Measurements from ENCODE around the gene MRPS31.

DNA sequence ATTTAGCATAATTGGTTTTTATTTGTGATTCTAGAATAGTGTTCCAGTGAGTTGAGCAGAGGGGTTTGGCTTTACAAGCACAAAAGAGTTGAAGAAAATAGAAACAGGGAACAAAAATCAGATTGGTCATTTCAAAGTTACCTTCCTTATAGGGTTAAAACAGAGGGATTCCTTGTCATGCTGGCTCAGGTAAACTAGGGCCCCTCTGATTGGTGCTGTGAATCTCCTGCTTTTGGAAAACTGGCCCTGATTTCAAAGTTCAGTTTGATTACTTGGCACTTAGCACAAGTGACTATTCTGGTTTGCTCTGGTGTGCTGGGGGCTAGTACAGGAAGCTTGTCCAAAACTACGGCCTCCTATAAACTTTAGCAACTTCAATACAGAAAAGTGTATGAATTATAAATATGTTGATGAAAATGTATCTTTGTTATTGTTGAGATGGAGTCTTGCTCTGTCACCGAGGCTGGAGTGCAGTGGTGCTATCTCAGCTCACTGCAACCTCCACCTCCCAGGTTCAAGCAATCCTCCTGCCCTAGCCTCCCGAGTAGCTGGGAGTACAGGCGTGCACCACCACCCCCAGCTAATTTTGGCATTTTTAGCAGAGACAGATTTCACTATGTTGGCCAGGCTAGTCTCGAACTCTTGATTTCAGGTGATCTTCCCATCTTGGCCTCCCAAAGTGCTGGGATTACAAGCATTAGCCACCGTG lies 1.9 kb upstream of the MRPS31 start:
- TF ChIP-seq POLR2AphosphoS5 (IDR thresholded peaks at IDR 0.05; ENCODE audit: low read depth, low read length) (no peak), TAF1 (IDR thresholded peaks at IDR 0.05; ENCODE audit: borderline replicate concordance, insufficient read depth, low read length) (no peak)
- TF ChIP-seq, protein P1, sequence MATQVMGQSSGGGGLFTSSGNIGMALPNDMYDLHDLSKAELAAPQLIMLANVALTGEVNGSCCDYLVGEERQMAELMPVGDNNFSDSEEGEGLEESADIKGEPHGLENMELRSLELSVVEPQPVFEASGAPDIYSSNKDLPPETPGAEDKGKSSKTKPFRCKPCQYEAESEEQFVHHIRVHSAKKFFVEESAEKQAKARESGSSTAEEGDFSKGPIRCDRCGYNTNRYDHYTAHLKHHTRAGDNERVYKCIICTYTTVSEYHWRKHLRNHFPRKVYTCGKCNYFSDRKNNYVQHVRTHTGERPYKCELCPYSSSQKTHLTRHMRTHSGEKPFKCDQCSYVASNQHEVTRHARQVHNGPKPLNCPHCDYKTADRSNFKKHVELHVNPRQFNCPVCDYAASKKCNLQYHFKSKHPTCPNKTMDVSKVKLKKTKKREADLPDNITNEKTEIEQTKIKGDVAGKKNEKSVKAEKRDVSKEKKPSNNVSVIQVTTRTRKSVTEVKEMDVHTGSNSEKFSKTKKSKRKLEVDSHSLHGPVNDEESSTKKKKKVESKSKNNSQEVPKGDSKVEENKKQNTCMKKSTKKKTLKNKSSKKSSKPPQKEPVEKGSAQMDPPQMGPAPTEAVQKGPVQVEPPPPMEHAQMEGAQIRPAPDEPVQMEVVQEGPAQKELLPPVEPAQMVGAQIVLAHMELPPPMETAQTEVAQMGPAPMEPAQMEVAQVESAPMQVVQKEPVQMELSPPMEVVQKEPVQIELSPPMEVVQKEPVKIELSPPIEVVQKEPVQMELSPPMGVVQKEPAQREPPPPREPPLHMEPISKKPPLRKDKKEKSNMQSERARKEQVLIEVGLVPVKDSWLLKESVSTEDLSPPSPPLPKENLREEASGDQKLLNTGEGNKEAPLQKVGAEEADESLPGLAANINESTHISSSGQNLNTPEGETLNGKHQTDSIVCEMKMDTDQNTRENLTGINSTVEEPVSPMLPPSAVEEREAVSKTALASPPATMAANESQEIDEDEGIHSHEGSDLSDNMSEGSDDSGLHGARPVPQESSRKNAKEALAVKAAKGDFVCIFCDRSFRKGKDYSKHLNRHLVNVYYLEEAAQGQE (IDR thresholded peaks at IDR 0.05; ENCODE audit: insufficient read depth in 1 of 2, low read depth in 2 of 2, low read length in 2 of 2) = no peak

Data from PFSK-1 (cell line).